ENCODE data around the gene ZNF774.

ZNF774 gene

DNA sequence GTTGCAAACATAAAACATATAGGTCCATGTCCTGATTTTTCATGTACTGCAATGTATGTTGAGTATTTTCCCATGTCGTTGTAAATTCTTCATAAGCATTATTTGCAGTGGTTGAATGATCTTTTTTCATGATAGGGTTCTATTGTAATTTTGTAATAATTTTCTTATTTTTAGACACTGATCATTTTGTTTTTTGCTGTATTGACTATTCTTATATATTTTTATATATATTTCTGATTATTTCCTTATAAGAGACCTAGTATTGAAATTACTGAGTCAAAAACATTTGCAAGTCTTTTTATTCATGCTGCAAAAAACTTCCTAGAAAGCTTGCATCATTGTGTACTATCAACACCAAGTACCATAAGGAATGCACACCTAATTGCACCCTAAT, 31.2 kb upstream of the ZNF774 start:
- TF ChIP-seq POLR2AphosphoS5 (IDR thresholded peaks at IDR 0.05; ENCODE audit: low read depth, low read length) (no peak), FOXP2 (optimal IDR thresholded peaks at IDR 0.05; ENCODE audit: borderline replicate concordance, extremely low read depth, extremely low read length, insufficient read depth) (no peak), TAF1 (IDR thresholded peaks at IDR 0.05; ENCODE audit: borderline replicate concordance, insufficient read depth, low read length) (no peak), SIN3A (IDR thresholded peaks at IDR 0.05; ENCODE audit: borderline replicate concordance, insufficient read depth, low read length) (no peak)
- TF ChIP-seq, protein P1, sequence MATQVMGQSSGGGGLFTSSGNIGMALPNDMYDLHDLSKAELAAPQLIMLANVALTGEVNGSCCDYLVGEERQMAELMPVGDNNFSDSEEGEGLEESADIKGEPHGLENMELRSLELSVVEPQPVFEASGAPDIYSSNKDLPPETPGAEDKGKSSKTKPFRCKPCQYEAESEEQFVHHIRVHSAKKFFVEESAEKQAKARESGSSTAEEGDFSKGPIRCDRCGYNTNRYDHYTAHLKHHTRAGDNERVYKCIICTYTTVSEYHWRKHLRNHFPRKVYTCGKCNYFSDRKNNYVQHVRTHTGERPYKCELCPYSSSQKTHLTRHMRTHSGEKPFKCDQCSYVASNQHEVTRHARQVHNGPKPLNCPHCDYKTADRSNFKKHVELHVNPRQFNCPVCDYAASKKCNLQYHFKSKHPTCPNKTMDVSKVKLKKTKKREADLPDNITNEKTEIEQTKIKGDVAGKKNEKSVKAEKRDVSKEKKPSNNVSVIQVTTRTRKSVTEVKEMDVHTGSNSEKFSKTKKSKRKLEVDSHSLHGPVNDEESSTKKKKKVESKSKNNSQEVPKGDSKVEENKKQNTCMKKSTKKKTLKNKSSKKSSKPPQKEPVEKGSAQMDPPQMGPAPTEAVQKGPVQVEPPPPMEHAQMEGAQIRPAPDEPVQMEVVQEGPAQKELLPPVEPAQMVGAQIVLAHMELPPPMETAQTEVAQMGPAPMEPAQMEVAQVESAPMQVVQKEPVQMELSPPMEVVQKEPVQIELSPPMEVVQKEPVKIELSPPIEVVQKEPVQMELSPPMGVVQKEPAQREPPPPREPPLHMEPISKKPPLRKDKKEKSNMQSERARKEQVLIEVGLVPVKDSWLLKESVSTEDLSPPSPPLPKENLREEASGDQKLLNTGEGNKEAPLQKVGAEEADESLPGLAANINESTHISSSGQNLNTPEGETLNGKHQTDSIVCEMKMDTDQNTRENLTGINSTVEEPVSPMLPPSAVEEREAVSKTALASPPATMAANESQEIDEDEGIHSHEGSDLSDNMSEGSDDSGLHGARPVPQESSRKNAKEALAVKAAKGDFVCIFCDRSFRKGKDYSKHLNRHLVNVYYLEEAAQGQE (IDR thresholded peaks at IDR 0.05; ENCODE audit: insufficient read depth in 1 of 2, low read depth in 2 of 2, low read length in 2 of 2) = no peak

DNA sequence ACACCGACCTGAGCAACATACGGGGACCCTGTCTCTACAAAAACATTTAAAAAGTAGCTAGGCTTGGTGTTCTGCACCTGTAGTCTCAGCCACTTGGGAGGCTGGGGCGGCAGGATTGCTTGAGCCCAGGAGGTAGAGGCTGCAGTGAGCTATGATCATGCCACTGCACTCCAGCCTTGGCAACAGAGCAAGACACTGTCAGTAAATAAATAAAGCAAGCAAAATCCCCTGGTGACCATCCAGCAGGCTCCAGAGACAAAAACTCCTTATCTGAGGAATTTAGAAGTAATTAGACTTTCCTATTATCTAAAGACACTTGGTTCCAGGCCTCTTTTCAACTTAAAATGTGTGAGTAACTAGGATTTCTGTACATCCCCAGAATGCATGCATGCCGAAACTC, 29.5 kb upstream of the ZNF774 start:
- TF ChIP-seq FOXP2 (optimal IDR thresholded peaks at IDR 0.05; ENCODE audit: borderline replicate concordance, extremely low read depth, extremely low read length, insufficient read depth) = no peak
- TF ChIP-seq SIN3A (IDR thresholded peaks at IDR 0.05; ENCODE audit: borderline replicate concordance, insufficient read depth, low read length) = no peak
- TF ChIP-seq, protein P1 (IDR thresholded peaks at IDR 0.05; ENCODE audit: insufficient read depth in 1 of 2, low read depth in 2 of 2, low read length in 2 of 2) = no peak

DNA sequence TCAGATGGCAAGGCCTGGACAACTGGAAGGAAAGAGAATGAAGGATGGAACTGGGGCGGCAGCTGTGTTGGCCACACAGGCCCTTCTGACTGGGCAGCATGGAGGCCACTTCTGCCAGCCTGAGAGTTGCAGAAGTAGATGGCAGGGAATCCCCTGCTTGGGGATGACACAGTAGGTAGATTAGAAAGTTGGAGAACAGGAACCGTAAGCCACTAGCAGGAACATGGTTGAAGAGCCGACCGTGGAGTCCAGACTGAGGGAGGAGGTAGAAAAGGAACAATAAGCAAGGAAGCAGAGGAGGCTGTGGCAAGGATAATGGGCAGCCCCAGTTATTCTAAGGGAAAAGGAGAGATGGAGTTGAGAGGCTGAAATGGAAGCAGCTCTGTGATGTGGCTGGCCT, 26.4 kb upstream of the ZNF774 start:
- TF ChIP-seq TAF1 (IDR thresholded peaks at IDR 0.05; ENCODE audit: borderline replicate concordance, insufficient read depth, low read length) (no peak), FOXP2 (optimal IDR thresholded peaks at IDR 0.05; ENCODE audit: borderline replicate concordance, extremely low read depth, extremely low read length, insufficient read depth) (no peak), POLR2AphosphoS5 (IDR thresholded peaks at IDR 0.05; ENCODE audit: low read depth, low read length) (no peak), SIN3A (IDR thresholded peaks at IDR 0.05; ENCODE audit: borderline replicate concordance, insufficient read depth, low read length) (no peak)
- TF ChIP-seq, protein P1 (IDR thresholded peaks at IDR 0.05; ENCODE audit: insufficient read depth in 1 of 2, low read depth in 2 of 2, low read length in 2 of 2) = no peak

DNA sequence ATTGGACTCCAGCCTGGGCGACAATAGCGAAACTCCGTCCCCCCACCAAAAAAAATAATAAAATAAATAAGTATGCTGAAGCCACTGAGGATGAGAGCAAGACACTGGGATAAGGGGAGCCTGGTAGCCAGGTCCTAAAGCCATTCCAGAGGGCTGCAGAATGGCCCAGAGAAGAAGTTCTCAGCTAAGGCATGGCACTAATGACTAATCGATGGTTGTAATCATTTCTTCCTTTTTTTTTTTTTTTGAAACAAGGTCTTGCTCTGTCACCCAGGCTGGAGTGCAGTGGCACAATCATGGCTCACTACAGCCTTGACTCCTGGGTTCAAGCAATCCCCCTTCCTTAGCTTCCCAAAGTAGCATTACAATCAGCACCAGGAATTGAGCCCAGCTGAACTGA, 25.6 kb upstream of the ZNF774 start:
- TF ChIP-seq TAF1 (IDR thresholded peaks at IDR 0.05; ENCODE audit: borderline replicate concordance, insufficient read depth, low read length) = no peak
- TF ChIP-seq SIN3A (IDR thresholded peaks at IDR 0.05; ENCODE audit: borderline replicate concordance, insufficient read depth, low read length) = no peak
- TF ChIP-seq, protein P1 (IDR thresholded peaks at IDR 0.05; ENCODE audit: insufficient read depth in 1 of 2, low read depth in 2 of 2, low read length in 2 of 2) = no peak
- no peak for TF ChIP-seq FOXP2 (optimal IDR thresholded peaks at IDR 0.05; ENCODE audit: borderline replicate concordance, extremely low read depth, extremely low read length, insufficient read depth)
- no peak for TF ChIP-seq POLR2AphosphoS5 (IDR thresholded peaks at IDR 0.05; ENCODE audit: low read depth, low read length)

DNA sequence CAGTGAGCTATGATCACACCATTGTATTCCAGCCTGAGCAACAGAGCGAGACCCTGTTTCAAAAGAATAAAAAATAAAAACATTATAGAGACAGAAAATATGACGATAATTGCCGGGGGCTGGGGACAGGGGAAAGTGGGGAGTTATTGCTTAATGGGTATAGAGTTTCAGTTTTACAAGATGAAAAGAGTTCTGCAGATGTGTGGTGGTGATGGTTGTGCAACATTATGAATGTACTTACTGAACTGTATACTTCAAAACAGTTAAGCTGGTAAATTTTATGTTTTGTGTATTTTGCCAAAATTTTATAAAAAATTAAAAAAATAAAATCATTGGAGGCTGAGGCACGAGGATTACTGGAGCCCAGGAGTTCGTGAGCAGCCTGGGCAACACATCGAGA, 24.8 kb upstream of the ZNF774 start:
- no peak for TF ChIP-seq TAF1 (IDR thresholded peaks at IDR 0.05; ENCODE audit: borderline replicate concordance, insufficient read depth, low read length)
- TF ChIP-seq POLR2AphosphoS5 (IDR thresholded peaks at IDR 0.05; ENCODE audit: low read depth, low read length) = no peak

Measured in PFSK-1 (cell line).